Measurements from ENCODE around the gene DDHD1. TPM values are rescaled to one million over a fixed set of nuclear protein-coding genes. Genes with fewer than 3 reads are reported as not detected.
"Not testable (repeated sequence)": the region's sequence is repeated elsewhere in the genome, so short reads cannot be mapped to it uniquely, and the experiment has no call there.

The DDHD1 gene
- total RNA-seq, 1 donor from 2014 or later, result 21.3 TPM

GRCh38 chr14:53152184-53152886, 788 bp downstream of the DDHD1 start:
- peak; percentile 90 for DNase-seq (ENCODE audit: low spot score)

- no peak for DNase-seq (ENCODE audit: low spot score)
These were observed 1.5 kb downstream of the DDHD1 start for GRCh38 chr14:53151523-53152183.

GRCh38 chr14:53149668-53150316, 3.3 kb downstream of the DDHD1 start:
- DNase-seq (ENCODE audit: low spot score), result no peak

DNA sequence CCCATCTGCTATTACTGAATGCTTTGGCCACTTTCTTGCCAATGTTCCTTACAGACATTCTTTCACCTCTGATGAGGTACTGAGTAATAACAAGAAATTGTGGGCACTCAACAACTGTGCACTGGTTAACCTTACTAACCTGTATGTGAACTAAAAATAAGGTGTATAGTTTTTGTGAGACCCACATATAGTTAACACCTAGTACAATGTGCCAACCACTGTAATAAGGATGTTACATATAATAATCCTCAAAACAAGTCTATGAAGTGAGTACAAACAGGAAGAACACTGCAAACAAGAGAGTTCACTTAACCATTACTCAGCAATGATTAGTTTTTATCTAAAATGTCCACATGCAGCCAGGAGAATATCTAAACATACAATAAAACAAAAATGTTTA, 4.5 kb downstream of the DDHD1 start:
- DNase-seq (ENCODE audit: low spot score), result no peak

- DNase-seq (ENCODE audit: low spot score), result no peak
These were observed 5.2 kb downstream of the DDHD1 start for GRCh38 chr14:53147893-53148292.

GRCh38 chr14:53147208-53147607, 5.9 kb downstream of the DDHD1 start:
- no peak for DNase-seq (ENCODE audit: low spot score)

GRCh38 chr14:53146739-53147138, 6.4 kb downstream of the DDHD1 start:
- DNase-seq (ENCODE audit: low spot score), result no peak

DNA sequence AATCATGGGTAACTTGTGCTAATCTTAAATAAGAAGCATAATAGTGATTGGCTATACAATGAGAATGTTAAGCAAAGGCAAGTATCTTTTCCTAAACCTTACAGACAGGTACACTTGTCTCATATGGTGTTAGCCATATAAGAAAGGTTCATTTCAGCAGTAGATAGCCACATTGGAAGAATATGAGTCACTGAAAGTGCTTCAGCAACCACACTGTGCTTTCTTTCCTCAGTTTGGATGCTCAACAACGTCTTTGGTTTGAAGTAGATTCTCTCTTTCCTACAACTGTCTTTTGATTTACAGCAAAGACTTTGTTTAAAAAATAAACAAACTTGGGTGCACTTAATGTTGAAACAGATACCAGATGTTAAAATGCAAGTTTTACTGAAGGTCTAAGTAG, 8.9 kb downstream of the DDHD1 start:
- DNase-seq (ENCODE audit: low spot score), result no peak

DNA sequence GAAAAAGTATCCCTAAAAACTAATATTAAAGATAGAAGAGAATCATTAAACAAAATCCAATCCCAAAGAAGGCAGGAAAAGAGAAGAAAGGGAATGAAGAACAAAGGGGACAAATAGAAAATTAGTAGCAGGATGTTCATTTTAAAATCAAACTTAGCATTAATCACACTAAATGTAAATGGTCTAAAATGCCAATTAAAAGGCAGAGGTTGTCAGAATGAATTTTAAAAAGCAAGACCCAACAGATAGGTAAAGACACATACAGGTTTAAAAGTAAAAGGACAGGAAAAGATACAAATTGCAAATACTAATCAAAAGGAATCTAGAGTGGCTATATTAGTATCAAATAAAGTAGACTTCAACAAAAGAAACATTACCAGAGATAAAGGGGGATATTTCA, 12.5 kb downstream of the DDHD1 start:
- no peak for DNase-seq (ENCODE audit: low spot score)

DNA sequence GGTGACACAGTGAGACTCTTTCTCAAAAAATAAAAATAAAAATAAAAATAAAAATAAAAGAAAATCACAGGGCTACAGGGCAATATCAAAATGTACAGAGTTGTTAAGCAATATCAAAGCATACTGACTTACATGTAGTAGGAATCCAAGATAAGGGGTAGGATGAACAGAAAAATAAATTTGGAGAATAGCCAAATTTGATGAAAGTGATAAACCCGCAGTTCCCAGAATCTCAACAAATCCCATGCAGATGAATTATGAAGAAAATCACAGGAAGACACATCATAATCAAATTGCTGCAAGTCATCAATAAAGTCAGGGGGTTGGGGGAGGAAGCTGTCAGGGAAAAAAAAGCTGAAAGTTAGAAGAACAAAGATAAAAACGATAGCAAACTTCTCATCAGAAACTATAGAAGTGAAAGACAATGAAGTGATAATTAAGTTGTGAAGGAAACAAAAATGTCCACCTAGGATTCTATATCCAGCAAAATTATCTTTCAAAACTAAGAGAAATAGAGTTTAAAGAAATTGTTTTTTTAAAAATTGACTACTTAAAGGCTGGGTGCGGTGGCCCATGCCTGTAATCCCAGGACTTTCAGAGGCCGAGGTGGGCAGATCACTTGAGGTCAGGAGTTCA, 15.4 kb downstream of the DDHD1 start:
- no peak for DNase-seq (ENCODE audit: low spot score)

DNA sequence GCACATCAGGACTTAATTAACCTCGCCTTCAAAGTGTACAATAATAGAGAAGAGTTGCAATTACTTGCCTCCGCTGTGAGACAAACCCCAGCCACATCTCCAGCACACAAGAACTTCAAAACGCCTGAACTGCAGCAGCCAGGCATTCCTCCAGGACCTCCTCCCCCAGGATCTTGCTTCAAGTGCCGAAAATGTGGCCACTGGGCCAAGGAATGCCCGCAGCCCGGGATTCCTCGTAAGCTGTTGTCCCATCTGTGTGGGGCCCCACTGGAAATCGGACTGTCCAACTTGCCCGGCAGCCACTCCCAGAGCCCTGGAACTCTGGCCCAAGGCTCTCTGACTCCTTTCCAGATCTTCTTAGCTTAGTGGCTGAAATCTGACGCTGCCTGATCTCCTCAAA, 22.6 kb downstream of the DDHD1 start:
- not testable (repeated sequence) for DNase-seq (ENCODE audit: low spot score)

DNA sequence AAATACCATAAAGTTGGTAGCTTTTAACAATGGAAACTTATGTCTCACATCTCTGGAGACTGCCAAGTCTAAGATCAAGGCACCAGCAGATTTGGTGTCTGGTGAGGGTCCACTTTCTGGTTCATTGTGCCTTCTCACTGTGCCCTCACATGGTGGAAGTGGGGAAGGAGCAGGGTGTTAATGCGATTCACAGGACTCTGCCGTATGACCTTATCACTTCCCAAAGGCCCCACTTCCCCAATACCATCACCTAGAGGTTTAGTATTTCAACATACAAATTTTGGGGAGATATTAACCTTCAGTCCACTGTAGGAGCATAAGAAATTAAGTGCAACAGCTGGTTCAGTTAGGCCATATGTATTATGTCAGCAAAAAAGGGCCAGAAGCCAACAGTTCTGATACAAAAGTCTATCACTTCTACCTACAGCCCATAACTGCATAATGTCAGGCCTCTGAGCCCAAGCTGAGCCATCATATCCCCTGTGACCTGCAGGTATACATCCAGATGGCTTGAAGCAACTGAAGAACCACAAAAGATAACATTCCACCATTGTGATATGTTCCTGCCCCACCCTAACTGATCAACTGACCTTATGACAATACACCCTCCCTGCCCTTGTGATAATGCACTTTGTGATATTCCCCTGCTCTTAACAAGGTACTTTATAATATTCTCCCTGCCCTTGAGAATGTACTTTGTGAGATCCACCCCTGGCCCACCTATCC, 24.7 kb downstream of the DDHD1 start:
- DNase-seq (ENCODE audit: low spot score), result no peak

DNA sequence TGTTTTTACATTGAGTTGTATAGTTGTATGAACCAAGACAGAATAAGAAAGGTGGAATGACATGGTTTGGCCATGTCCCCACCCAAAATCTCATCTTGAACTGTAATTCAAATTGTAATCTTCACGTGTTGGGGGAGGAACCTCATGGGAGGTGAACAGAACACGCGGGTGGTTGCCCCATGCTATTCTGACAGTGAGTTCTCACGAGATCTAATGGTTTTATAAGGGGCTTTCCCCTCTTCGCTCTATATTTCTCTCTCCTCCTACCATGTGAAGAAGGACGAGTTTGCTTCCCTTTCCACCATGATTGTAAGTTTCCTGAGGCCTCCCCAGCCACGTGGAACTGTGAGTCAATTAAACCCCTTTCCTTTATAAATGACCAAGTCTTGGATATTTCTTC, 25.3 kb downstream of the DDHD1 start:
- no peak for DNase-seq (ENCODE audit: low spot score)

DNA sequence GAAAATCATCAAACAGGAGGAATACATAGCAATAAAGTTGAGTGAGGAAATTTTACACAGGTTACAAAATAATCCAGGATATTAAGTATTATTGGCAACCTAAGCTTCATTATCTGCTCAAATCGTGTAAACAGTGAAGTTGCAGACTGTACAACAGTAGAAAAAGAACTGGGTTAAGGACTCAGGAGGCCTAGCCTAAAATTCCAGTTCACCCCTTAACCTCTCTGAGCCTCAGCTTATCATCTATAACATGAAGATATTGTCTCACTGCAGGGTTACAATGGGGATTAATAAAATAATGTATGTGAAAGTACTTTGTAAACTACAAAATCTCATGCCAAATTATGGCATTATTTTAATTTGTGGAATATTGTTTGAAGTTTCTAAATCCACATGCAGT, 26.0 kb downstream of the DDHD1 start:
- DNase-seq (ENCODE audit: low spot score), result no peak

DNA sequence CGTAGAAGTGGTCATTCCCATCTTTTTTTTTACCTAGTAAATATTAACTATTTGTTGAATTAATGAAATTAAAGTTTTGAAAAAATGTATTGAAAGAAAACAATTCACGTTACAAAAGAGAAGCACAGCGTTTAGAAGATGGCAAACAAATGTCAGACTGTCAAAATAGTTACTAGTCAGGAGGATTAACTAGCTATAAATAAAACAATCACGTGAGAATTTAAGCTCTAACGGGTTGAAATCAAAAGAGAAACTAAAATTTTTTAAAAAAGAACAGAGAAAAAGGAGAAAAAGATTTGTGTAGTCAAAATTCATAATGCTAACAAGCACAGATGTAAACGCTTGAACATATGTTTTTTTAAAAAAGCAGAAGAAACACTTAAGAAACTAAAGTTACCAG, 26.4 kb downstream of the DDHD1 start:
- no peak for DNase-seq (ENCODE audit: low spot score)

DNA sequence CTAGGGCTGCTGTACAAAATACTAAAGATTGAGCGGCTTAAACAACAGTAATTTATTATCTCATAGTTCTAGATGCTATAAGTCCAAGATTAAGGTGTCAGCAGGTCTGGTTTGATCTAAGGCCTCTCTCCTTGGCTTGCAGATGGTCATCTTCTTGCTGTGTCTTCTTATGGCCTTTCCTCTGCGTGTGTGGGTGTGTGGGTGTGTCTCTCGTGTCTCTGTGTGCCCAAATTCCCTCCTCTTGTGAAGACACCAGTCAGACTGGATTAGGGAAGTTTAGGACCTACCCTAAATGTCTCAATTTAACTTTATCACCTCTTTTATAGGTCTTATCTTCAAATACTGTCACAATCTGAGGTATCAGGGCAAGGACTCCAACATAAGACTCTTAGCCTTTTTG, 28.3 kb downstream of the DDHD1 start:
- no peak for DNase-seq (ENCODE audit: low spot score)

- DNase-seq (ENCODE audit: low spot score), result not testable (repeated sequence)
These were observed 31.7 kb downstream of the DDHD1 start for GRCh38 chr14:53121419-53121818.

DNA sequence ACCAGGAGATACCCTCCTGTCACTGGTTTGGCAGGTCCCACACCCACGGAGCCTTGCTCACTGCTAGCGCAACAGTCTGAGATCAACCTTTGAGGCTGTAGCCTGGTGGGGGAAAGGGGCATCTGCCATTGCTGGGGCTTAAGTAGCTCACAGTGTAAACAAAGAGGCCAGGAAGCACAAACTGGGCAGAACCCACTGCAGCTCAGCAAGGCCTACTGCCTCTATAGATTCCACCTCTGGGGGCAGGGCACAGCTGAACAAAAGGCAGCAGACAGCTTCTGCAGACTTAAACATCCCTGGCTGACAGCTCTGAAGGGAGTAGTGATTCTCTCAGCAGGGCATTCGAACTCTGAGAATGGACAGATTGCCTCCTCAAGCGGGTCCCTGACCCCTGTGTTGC, 35.6 kb downstream of the DDHD1 start:
- DNase-seq (ENCODE audit: low spot score), result not testable (repeated sequence)

GRCh38 chr14:53113989-53114388, 39.1 kb downstream of the DDHD1 start:
- DNase-seq (ENCODE audit: low spot score), result no peak

DNA sequence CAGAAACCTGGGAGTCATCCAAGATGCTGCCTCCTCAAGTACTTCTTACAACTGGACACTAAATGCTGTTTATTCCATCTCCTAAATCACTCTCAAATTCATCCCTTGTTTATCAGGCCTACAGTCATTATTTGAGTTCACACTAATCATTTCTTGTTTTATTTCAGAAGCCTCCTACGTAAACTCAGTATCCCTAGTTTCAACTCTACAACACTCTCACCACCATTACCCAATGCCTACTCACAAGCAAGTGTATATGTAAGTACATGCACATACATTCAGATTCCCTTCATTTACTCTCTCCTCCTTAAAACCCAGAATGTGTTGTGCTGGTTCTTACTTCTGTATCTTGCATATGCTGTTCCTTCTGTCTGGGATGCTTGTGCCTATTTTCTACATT, 43.0 kb downstream of the DDHD1 start:
- DNase-seq (ENCODE audit: low spot score), result no peak

Data from mesenteric fat pad (tissue), 1 donor.